Sciatic nerve (tissue), 2 donors: ENCODE measurements around the gene ACER2. TPM values are rescaled to one million over a fixed set of nuclear protein-coding genes. Genes with fewer than 3 reads are reported as not detected.
A peak's percentile ranks its signal among the peaks of the same experiment; 100 is the strongest.
"Not testable (repeated sequence)": the region's sequence is repeated elsewhere in the genome, so short reads cannot be mapped to it uniquely, and the experiment has no call there.

Source experiments
- ATAC-seq: fragments of 200-7000 bp; cut with Tn5 transposase; one replicate; pipeline ENCODE4 v1.9.1; 2020; ENCODE audit warnings: mild to moderate bottlenecking, moderate library complexity
- DNase-seq: peaks from one replicate; pipeline ENCODE4 v3.0.0-alpha.2; 2020; ENCODE audit warnings: low spot score
- intact Hi-C: fragments of 100-400 bp; cut with DNase I; formaldehyde crosslinking; loops from one replicate; pipeline ENCODE4 v1.14.2; 2022
- total RNA-seq: library from RNA; stranded (reverse); fragmentation: NEBNext Ultra II Directional; extraction: Animal tissue kit (Norgen Biotek cat#: 25700); gene quantifications from one replicate; pipeline ENCODE4 v1.2.1, GENCODE V29; 2021
- donor health status: DM: no; HTN: no; CAD: no.
- donor health status: DM: no; HTN: no; CAD: no.

ACER2 gene
- total RNA-seq, 1 donor from 2014 or later: 10.7 TPM

GRCh38 chr9:19404283-19405075 is 4.3 kb upstream of the ACER2 start:
- intact Hi-C loops: no loop called here
- ATAC-seq: no peak
- DNase-seq: no peak

DNA sequence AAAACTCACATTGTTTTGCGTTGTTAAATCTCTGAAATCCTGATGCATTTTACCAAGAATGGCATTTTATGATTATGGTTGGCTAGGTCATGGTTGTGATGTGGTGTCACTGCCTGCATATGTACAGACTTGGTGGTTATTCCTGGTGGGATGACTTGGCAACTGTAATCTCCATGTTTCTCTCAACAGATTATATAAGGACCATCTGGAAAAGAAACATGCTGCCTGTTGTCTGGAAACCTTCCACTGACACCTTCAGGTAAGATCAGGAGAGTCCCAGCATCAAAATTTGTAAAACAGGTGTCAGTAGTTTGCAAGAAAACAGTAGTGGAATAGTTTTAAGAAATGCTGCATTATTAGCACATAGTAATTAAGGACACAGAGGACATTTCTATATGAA is 3.0 kb upstream of the ACER2 start:
- intact Hi-C loops: no loop called here
- DNase-seq: no peak
- ATAC-seq: no peak

DNA sequence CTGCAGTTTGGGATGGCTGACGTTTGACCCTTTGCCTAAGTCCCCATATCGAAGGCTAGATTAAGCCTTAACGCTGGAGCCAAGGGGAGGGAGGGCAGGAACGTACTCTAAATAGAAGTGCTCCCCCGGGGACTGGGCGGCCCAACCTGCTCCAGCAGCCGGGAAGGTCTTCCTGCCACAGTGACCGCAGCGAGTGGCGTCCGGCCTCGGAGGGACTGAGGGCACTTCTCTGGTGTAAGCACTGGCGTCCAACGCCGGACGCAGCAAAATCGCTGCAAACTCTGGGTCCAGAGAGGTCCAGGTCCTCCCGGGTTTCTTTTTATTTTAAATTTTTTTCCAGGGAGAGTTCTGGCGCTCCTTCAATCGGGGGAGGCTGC is 505 bp upstream of the ACER2 start:
- DNase-seq (peak; percentile 83), ATAC-seq (peak; percentile 48)
- intact Hi-C loops: no loop called here

- DNase-seq (peak; percentile 64), ATAC-seq (peak; percentile 9)
- intact Hi-C loops: no loop called here
Measured at GRCh38 chr9:19409401-19410194, 789 bp downstream of the ACER2 start.

- ATAC-seq (no peak), DNase-seq (no peak)
- intact Hi-C loops: no loop called here
Measured at GRCh38 chr9:19410195-19410503, 1.3 kb downstream of the ACER2 start.

- DNase-seq (no peak), ATAC-seq (no peak)
- intact Hi-C loops: no loop called here
Measured at GRCh38 chr9:19410594-19410993, 1.8 kb downstream of the ACER2 start.

- DNase-seq (no peak), ATAC-seq (no peak)
- intact Hi-C loops: no loop called here
Measured at GRCh38 chr9:19411316-19411715, 2.5 kb downstream of the ACER2 start.

DNA sequence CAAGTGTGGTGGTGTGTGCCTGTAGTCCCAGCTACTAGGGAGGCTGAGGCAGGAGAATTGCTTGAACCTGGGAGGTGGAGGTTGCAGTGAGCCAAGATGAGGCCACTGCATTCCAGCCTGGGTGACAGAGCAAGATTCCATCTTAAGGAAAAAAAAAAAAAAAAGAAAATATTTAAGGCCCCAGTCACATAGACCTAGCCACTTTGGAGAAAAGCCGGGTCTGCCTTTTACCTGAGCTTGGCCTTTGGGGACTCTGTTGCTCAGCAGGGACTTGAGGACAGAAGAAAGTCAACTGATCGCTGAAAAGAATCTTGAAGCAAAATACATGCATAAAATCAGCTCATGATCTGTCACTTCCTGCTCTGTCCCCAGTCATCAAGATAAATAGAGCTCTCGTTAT is 4.6 kb downstream of the ACER2 start:
- DNase-seq, ATAC-seq, intact Hi-C loops: not testable (repeated sequence)

GRCh38 chr9:19416143-19416542 is 7.3 kb downstream of the ACER2 start:
- ATAC-seq (no peak), DNase-seq (no peak)
- intact Hi-C loops: no loop called here

DNA sequence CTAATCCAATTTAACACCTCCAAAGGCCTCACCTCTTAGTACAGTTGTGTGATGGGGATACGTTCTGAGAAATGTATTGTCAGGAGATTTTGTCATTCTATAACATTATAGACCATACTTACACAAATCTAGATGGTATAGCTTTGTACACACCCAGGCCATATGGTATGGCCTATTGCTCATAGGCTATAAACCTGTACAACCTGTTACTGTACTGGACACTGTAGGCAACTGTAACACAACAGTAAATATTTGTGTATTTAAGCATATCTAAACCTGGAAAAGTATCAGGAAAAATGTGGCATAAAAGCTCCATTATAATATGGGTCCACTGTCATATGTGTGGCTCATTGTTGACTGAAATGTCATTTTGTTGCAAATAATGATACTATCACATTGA is 12.1 kb downstream of the ACER2 start:
- intact Hi-C loops: no loop called here
- ATAC-seq (no peak), DNase-seq (no peak)

DNA sequence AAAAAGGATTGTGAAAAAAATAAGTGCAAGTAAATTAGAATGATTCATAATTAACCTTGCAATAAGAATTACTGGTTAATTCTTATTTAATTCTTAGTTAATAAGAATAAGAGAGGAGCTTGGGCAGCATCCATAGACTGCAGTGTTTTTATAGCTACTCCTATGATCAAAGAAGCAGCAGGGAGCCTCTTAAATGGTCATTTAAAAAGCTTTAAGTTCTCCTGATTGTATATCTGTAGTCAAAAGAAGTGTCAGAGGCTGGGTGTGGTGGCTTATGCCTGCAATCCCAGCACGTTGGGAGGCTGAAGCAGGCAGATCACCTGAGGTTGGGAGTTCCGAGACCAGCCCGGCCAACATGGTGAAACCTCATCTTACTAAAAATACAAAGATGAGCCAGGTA is 14.4 kb downstream of the ACER2 start:
- intact Hi-C loops: no loop called here
- ATAC-seq (no peak), DNase-seq (no peak)

DNA sequence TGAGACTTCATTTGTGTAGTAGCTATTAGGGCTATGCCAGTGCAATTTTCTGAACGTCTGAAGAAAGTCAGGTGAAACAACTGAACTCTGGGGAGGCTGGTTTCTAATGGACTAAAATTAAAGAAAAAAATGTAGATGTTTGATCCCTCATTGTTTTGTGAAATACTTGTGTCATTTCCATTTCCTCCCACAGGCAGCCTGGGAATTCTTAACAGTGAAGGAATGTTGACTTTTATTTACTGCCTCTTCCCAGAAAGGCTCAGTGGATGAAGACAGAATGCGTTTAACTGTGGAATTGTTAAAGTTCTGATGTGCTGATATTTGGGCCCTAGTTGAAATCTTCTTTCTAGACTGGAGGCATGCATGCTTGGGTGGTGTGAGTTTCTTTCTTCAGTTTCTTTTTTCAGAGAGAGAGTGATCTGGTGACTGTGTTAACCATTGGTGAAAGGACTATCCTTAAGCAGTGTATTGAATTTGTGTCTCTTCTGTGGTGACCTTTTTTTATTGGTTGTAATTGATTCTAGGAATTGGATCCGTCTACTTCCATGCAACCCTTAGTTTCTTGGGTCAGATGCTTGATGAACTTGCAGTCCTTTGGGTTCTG is 15.5 kb downstream of the ACER2 start:
- ATAC-seq (peak; percentile 26), DNase-seq (no peak)
- intact Hi-C loops: no loop called here

GRCh38 chr9:19429595-19429994 is 20.8 kb downstream of the ACER2 start:
- ATAC-seq (no peak), DNase-seq (no peak)
- intact Hi-C loops: no loop called here

- ATAC-seq: no peak
- no peak for DNase-seq
- intact Hi-C loops: no loop called here
Measured at GRCh38 chr9:19430201-19430760, 21.5 kb downstream of the ACER2 start.

- DNase-seq: peak; percentile 83
- ATAC-seq: peak; percentile 98
- intact Hi-C loops: no loop called here
Measured at GRCh38 chr9:19431361-19432171, 22.8 kb downstream of the ACER2 start.

DNA sequence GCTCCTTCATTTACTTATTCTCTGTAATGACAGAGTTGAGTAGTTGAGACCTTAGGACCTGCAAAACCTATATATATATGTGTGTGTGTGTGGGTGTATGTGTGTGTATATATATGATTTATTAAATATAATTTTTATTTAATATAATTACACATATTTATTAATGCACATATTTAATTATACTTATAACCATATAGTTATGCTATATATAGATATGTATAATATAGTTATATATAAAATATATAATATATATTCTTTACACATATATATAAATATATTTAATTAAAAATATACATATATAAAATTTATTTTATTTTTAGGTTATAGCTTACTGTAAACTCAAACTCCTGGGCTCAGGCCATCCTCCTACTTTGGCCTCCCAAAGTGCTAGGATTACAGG is 23.7 kb downstream of the ACER2 start:
- intact Hi-C loops: no loop called here
- no peak for ATAC-seq
- no peak for DNase-seq

- intact Hi-C loops, ATAC-seq, DNase-seq: not testable (repeated sequence)
Measured at GRCh38 chr9:19433729-19434128, 24.9 kb downstream of the ACER2 start.

GRCh38 chr9:19440376-19440775 is 31.6 kb downstream of the ACER2 start:
- intact Hi-C loops: no loop called here
- DNase-seq (no peak), ATAC-seq (no peak)
